Measurements from ENCODE around the gene CGN. TPM values are rescaled to one million over a fixed set of nuclear protein-coding genes. Genes with fewer than 3 reads are reported as not detected.

CGN gene
- total and polyA plus RNA-seq, 2 donors (not counting 1 experiment from before 2014, with no cell fraction given): 0.22 to 0.81 TPM

- Histone ChIP-seq H3K27me3 (replicated peaks in 1 of 4; ENCODE audit: control extremely low read depth in 1 of 4, control insufficient read depth in 3 of 4, insufficient read depth in 4 of 4, low read length in 3 of 4) (peaks cover 0 to 11% (median 3%) of the 10 kb centered on the region in 4 experiments), H4K20me1 (ENCODE audit: control insufficient read depth, insufficient read depth, low read length, poor library complexity, severe bottlenecking) (no peaks in the 10 kb centered on the region), H3K36me3 (replicated peaks in 1 of 2; ENCODE audit: control extremely low read depth in 1 of 2, control insufficient read depth in 1 of 2, extremely low read depth in 1 of 2, insufficient read depth in 2 of 2, low read length in 1 of 2) (no peaks in the 10 kb centered on the region), H2AFZ (ENCODE audit: insufficient read depth, low read depth, low read length, poor library complexity, severe bottlenecking) (no peak overlapping the region), H3K4me1 (ENCODE audit: control insufficient read depth in 2 of 2, insufficient read depth in 2 of 2, low read length in 2 of 2) (no peaks in the 10 kb centered on the region), H3K9ac (ENCODE audit: low read length) (no peak overlapping the region), H3K4me2 (replicated peaks; ENCODE audit: low read depth, low read length, poor library complexity, severe bottlenecking) (no peak overlapping the region), H3K27ac (ENCODE audit: low read length in 2 of 2) (no peak overlapping the region), H3K4me3 (ENCODE audit: control extremely low read depth in 1 of 5, extremely low read depth in 1 of 5, insufficient read depth in 1 of 5, low read depth in 2 of 5, low read length in 4 of 5) (no peak overlapping the region), H3K9me3 (ENCODE audit: control extremely low read depth in 1 of 3, control insufficient read depth in 2 of 3, insufficient read depth in 1 of 3, low read length in 2 of 3) (no peaks in the 10 kb centered on the region), H3K79me2 (ENCODE audit: control insufficient read depth, insufficient read depth, low read length) (no peaks in the 10 kb centered on the region)
- TF ChIP-seq EZH2 (IDR thresholded peaks at IDR 0.05; ENCODE audit: borderline replicate concordance, insufficient read depth, low read depth, low read length, poor library complexity, severe bottlenecking) (no peak), CTCF (IDR thresholded peaks at IDR 0.05) (no peak)
- 86% methylated on average over 7 of the region's 7 CpGs for WGBS (ENCODE audit: insufficient coverage)
- Mint-ChIP-seq H3K27me3 (peaks cover 12% of the 10 kb centered on the region), H3K4me3 (no peak overlapping the region), H3K4me1 (no peaks in the 10 kb centered on the region), H3K9me3 (ENCODE audit: insufficient read depth) (no peaks in the 10 kb centered on the region), H3K27ac (no peak overlapping the region)
- no peak for ATAC-seq (ENCODE audit: low read depth)
- ChIA-PET POLR2A (no interaction called here), CTCF (no interaction called here)
- DNase-seq: no peak
- intact Hi-C loops (cut with micrococcal nuclease): no loop called here
These were observed 36.1 kb downstream of the CGN start for GRCh38 chr1:151547119-151547899.

GRCh38 chr1:151547900-151548230 lies 36.7 kb downstream of the CGN start:
- ATAC-seq (ENCODE audit: low read depth) (no peak), DNase-seq (no peak)
- Mint-ChIP-seq H3K9me3 (ENCODE audit: insufficient read depth) (no peaks in the 10 kb centered on the region), H3K4me3 (no peak overlapping the region), H3K27ac (no peak overlapping the region), H3K4me1 (no peaks in the 10 kb centered on the region), H3K27me3 (peaks cover 6% of the 10 kb centered on the region)
- no peak overlapping the region for H2AFZ ChIP-seq (ENCODE audit: insufficient read depth, low read depth, low read length, poor library complexity, severe bottlenecking)
- H3K27me3 ChIP-seq (replicated peaks in 1 of 4; ENCODE audit: control extremely low read depth in 1 of 4, control insufficient read depth in 3 of 4, insufficient read depth in 4 of 4, low read length in 3 of 4): peaks cover 0 to 7% (median 0%) of the 10 kb centered on the region in 4 experiments
- no peak overlapping the region for H3K4me3 ChIP-seq (ENCODE audit: control extremely low read depth in 1 of 5, extremely low read depth in 1 of 5, insufficient read depth in 1 of 5, low read depth in 2 of 5, low read length in 4 of 5)
- no peaks in the 10 kb centered on the region for H3K36me3 ChIP-seq (replicated peaks in 1 of 2; ENCODE audit: control extremely low read depth in 1 of 2, control insufficient read depth in 1 of 2, extremely low read depth in 1 of 2, insufficient read depth in 2 of 2, low read length in 1 of 2)
- H4K20me1 ChIP-seq (ENCODE audit: control insufficient read depth, insufficient read depth, low read length, poor library complexity, severe bottlenecking): no peaks in the 10 kb centered on the region
- intact Hi-C loops (cut with micrococcal nuclease): no loop called here
- H3K9ac ChIP-seq (ENCODE audit: low read length): no peak overlapping the region
- H3K79me2 ChIP-seq (ENCODE audit: control insufficient read depth, insufficient read depth, low read length): no peaks in the 10 kb centered on the region
- WGBS (ENCODE audit: insufficient coverage): no CpG with 5 or more reads among the region's 3 CpGs
- ChIA-PET CTCF (no interaction called here), POLR2A (no interaction called here)
- TF ChIP-seq EZH2 (IDR thresholded peaks at IDR 0.05; ENCODE audit: borderline replicate concordance, insufficient read depth, low read depth, low read length, poor library complexity, severe bottlenecking): no peak
- TF ChIP-seq CTCF (IDR thresholded peaks at IDR 0.05): no peak
- no peak overlapping the region for H3K4me2 ChIP-seq (replicated peaks; ENCODE audit: low read depth, low read length, poor library complexity, severe bottlenecking)
- H3K9me3 ChIP-seq (ENCODE audit: control extremely low read depth in 1 of 3, control insufficient read depth in 2 of 3, insufficient read depth in 1 of 3, low read length in 2 of 3): no peaks in the 10 kb centered on the region
- H3K4me1 ChIP-seq (ENCODE audit: control insufficient read depth in 2 of 2, insufficient read depth in 2 of 2, low read length in 2 of 2): no peaks in the 10 kb centered on the region
- no peak overlapping the region for H3K27ac ChIP-seq (ENCODE audit: low read length in 2 of 2)
